ENCODE results near the gene GLI3.

GRCh38 chr7:42138691-42139090, 98.3 kb downstream of the GLI3 start:
- TF ChIP-seq CTCF (conservative IDR thresholded peaks at IDR 0.05 in 1 of 2, IDR thresholded peaks at IDR 0.05 in 1 of 2; ENCODE audit: extremely low read depth in 1 of 2, insufficient read depth in 1 of 2, low read depth in 1 of 2, low read length in 2 of 2) (no peak), EZH2 (IDR thresholded peaks at IDR 0.05; ENCODE audit: borderline replicate concordance, low read length) (no peak)
